HepG2 (cell line): Measurements from ENCODE around the gene KDM8. TPM values are rescaled to one million over a fixed set of nuclear protein-coding genes. Genes with fewer than 3 reads are reported as not detected.

Source experiments
- ELF3 ChIP-seq: IDR thresholded peaks from 2 replicates; pipeline ENCODE4 v1.6.1; 2016; ENCODE audit warnings: missing genetic modification reagents, missing compliant biosample characterization
- HNRNPL ChIP-seq: fragments of 200-400 bp; formaldehyde crosslinking; IDR thresholded peaks from 2 replicates; pipeline ENCODE4 v1.6.1; 2017; ENCODE audit warnings: mild to moderate bottlenecking, low read depth, low read length
- ZNF207 ChIP-seq: fragments of 450-650 bp; IDR thresholded peaks from 2 replicates; pipeline ENCODE4 v1.6.1; 2016; ENCODE audit warnings: antibody characterized with exemption, borderline replicate concordance
- ZNF605 ChIP-seq: sonication (generic); formaldehyde crosslinking; IDR thresholded peaks from 2 replicates; pipeline ENCODE4 v1.8.0; 2022; ENCODE audit warnings: mild to moderate bottlenecking, missing genetic modification reagents
- ZNF615 ChIP-seq: sonication (generic); formaldehyde crosslinking; IDR thresholded peaks from 2 replicates; pipeline ENCODE4 v1.5.0; 2020; ENCODE audit warnings: mild to moderate bottlenecking, missing genetic modification reagents, borderline replicate concordance
- ZNF616 ChIP-seq: sonication (generic); formaldehyde crosslinking; IDR thresholded peaks from 2 replicates; pipeline ENCODE4 v1.5.0; 2020; ENCODE audit warnings: low read depth, mild to moderate bottlenecking, missing genetic modification reagents
- ZNF891 ChIP-seq: sonication (generic); formaldehyde crosslinking; IDR thresholded peaks from 2 replicates; pipeline ENCODE4 v1.5.0; 2020; ENCODE audit warnings: mild to moderate bottlenecking, missing genetic modification reagents
- polyA plus RNA-seq, 8 experiments: library from polyadenylated mRNA; depleted of rRNA in 3 of 8; stranded (reverse) in 7 of 8; unstranded in 1 of 8; fragments of >200 nt; fragmentation: Illumina TruSeq in 4 of 8; extraction: Trizol in 4 of 8; gene quantifications; 2 replicates each; pipeline versions ENCODE4 v1.2.1 to v1.2.3, GENCODE V29; 2011 to 2016; ENCODE audit warnings: low read depth in 4 of 8, missing spikeins in 1 of 8, mixed read lengths in 1 of 8; ENCODE audit not compliant: insufficient read depth in 1 of 8
- total RNA-seq, 5 experiments: library from RNA; depleted of rRNA; stranded (reverse); fragments of >200 nt; fragmentation: Illumina TruSeq; extraction: Trizol; gene quantifications; 2 replicates each; pipeline ENCODE4 v1.2.3, GENCODE V29; 2016; ENCODE audit warnings: low read depth in 1 of 5
- TF ChIP-seq, protein P1 (sequence below): sonication (generic); formaldehyde crosslinking; IDR thresholded peaks from 2 replicates; pipeline ENCODE4 v1.4.0; 2020; ENCODE audit warnings: missing genetic modification reagents, borderline replicate concordance
- TF ChIP-seq, protein P2 (sequence below): sonication (generic); formaldehyde crosslinking; IDR thresholded peaks from 2 replicates; pipeline ENCODE4 v1.8.0; 2023; ENCODE audit warnings: mild to moderate bottlenecking, missing genetic modification reagents
- TF ChIP-seq, protein P3 (sequence below): sonication (generic); formaldehyde crosslinking; IDR thresholded peaks from 2 replicates; pipeline ENCODE4 v1.4.0; 2020; ENCODE audit warnings: missing genetic modification reagents
- TF ChIP-seq, protein P4 (sequence below): sonication (generic); formaldehyde crosslinking; IDR thresholded peaks from 2 replicates; pipeline ENCODE4 v1.5.0; 2020; ENCODE audit warnings: mild to moderate bottlenecking, missing genetic modification reagents

KDM8 gene
- total and polyA plus RNA-seq, 2 of the 13 experiments (the other 11 are each of a cell fraction or from before 2014, with no cell fraction given), result 3.3 to 8.6 TPM

DNA sequence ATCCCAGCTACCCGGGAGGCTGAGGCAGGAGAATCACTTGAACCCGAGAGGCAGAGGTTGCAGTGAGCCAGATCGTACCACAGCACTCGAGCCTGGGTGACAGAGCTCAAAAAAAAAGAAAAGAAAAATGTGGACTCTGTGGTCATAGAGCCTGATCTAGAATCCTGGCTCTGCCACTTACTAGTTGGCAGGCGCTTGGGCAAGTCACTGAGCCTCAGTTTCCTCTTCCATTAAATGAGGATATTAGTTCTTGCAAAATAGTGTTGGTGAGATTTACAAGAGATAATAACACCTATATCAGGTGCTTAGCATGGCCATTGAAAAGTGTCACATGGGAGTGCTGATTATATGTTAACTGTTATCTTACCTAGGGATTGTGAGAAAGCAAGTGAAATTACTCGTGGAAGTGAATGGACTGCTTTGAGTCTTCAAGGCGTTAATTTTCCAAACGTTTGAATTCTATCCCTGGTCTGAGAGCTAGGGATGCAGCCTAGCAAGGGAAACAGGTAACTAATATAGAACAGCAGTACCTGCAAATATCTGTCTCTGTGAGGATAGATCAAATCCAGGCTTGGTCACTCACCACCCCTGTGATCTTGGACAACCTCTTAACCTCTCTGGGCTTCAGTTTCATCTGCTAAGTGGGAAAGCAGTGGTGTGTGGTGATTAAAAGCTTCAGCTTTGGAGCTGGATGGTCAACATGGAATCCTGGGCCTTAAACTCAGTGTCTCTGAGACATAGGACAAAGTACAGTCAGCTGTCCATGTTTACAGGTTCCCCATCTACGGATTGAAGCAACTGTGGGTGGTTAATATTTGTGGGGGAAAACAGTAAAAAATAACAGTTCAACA is 66.2 kb downstream of the KDM8 start (continued):
- TF ChIP-seq, protein P1, sequence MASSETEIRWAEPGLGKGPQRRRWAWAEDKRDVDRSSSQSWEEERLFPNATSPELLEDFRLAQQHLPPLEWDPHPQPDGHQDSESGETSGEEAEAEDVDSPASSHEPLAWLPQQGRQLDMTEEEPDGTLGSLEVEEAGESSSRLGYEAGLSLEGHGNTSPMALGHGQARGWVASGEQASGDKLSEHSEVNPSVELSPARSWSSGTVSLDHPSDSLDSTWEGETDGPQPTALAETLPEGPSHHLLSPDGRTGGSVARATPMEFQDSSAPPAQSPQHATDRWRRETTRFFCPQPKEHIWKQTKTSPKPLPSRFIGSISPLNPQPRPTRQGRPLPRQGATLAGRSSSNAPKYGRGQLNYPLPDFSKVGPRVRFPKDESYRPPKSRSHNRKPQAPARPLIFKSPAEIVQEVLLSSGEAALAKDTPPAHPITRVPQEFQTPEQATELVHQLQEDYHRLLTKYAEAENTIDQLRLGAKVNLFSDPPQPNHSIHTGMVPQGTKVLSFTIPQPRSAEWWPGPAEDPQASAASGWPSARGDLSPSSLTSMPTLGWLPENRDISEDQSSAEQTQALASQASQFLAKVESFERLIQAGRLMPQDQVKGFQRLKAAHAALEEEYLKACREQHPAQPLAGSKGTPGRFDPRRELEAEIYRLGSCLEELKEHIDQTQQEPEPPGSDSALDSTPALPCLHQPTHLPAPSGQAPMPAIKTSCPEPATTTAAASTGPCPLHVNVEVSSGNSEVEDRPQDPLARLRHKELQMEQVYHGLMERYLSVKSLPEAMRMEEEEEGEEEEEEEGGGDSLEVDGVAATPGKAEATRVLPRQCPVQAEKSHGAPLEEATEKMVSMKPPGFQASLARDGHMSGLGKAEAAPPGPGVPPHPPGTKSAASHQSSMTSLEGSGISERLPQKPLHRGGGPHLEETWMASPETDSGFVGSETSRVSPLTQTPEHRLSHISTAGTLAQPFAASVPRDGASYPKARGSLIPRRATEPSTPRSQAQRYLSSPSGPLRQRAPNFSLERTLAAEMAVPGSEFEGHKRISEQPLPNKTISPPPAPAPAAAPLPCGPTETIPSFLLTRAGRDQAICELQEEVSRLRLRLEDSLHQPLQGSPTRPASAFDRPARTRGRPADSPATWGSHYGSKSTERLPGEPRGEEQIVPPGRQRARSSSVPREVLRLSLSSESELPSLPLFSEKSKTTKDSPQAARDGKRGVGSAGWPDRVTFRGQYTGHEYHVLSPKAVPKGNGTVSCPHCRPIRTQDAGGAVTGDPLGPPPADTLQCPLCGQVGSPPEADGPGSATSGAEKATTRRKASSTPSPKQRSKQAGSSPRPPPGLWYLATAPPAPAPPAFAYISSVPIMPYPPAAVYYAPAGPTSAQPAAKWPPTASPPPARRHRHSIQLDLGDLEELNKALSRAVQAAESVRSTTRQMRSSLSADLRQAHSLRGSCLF, result no peak
- TF ChIP-seq HNRNPL, result no peak
- TF ChIP-seq, protein P2, sequence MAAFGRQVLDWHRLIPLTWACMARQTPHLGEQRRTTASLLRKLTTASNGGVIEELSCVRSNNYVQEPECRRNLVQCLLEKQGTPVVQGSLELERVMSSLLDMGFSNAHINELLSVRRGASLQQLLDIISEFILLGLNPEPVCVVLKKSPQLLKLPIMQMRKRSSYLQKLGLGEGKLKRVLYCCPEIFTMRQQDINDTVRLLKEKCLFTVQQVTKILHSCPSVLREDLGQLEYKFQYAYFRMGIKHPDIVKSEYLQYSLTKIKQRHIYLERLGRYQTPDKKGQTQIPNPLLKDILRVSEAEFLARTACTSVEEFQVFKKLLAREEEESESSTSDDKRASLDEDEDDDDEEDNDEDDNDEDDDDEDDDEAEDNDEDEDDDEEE (CRISPR knock-in tag), result no peak
- TF ChIP-seq, protein P3, sequence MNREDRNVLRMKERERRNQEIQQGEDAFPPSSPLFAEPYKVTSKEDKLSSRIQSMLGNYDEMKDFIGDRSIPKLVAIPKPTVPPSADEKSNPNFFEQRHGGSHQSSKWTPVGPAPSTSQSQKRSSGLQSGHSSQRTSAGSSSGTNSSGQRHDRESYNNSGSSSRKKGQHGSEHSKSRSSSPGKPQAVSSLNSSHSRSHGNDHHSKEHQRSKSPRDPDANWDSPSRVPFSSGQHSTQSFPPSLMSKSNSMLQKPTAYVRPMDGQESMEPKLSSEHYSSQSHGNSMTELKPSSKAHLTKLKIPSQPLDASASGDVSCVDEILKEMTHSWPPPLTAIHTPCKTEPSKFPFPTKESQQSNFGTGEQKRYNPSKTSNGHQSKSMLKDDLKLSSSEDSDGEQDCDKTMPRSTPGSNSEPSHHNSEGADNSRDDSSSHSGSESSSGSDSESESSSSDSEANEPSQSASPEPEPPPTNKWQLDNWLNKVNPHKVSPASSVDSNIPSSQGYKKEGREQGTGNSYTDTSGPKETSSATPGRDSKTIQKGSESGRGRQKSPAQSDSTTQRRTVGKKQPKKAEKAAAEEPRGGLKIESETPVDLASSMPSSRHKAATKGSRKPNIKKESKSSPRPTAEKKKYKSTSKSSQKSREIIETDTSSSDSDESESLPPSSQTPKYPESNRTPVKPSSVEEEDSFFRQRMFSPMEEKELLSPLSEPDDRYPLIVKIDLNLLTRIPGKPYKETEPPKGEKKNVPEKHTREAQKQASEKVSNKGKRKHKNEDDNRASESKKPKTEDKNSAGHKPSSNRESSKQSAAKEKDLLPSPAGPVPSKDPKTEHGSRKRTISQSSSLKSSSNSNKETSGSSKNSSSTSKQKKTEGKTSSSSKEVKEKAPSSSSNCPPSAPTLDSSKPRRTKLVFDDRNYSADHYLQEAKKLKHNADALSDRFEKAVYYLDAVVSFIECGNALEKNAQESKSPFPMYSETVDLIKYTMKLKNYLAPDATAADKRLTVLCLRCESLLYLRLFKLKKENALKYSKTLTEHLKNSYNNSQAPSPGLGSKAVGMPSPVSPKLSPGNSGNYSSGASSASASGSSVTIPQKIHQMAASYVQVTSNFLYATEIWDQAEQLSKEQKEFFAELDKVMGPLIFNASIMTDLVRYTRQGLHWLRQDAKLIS (CRISPR knock-in tag), result no peak; the same call in 1 of the 2 replicates
- no peak; the same call in 1 of the 2 replicates for TF ChIP-seq ZNF605 (CRISPR knock-in tag)
- no peak for TF ChIP-seq ZNF891 (CRISPR knock-in tag)
- TF ChIP-seq ELF3, result peak; percentile 46; the same call in 1 of the 2 replicates
- TF ChIP-seq ZNF616 (CRISPR knock-in tag), result no peak
- TF ChIP-seq ZNF207, result no peak
- TF ChIP-seq, protein P4, sequence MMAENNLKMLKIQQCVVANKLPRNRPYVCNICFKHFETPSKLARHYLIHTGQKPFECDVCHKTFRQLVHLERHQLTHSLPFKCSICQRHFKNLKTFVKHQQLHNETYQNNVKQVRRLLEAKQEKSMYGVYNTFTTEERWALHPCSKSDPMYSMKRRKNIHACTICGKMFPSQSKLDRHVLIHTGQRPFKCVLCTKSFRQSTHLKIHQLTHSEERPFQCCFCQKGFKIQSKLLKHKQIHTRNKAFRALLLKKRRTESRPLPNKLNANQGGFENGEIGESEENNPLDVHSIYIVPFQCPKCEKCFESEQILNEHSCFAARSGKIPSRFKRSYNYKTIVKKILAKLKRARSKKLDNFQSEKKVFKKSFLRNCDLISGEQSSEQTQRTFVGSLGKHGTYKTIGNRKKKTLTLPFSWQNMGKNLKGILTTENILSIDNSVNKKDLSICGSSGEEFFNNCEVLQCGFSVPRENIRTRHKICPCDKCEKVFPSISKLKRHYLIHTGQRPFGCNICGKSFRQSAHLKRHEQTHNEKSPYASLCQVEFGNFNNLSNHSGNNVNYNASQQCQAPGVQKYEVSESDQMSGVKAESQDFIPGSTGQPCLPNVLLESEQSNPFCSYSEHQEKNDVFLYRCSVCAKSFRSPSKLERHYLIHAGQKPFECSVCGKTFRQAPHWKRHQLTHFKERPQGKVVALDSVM (CRISPR knock-in tag), result no peak
- TF ChIP-seq ZNF615 (CRISPR knock-in tag), result 0 out of 2 replicates have a peak, but pooled peaks have one; percentile 35
